ENCODE measurements around the gene HSPA6. TPM values are rescaled to one million over a fixed set of nuclear protein-coding genes. Genes with fewer than 3 reads are reported as not detected.
"Not testable (repeated sequence)": the region's sequence is repeated elsewhere in the genome, so short reads cannot be mapped to it uniquely, and the experiment has no call there.

HSPA6 gene
- polyA plus RNA-seq, 3 donors: 0.27 to 0.70 (median 0.57) TPM

GRCh38 chr1:161502641-161503393 is 21.5 kb upstream of the HSPA6 start:
- no peak for DNase-seq

GRCh38 chr1:161503394-161503748 is 21.0 kb upstream of the HSPA6 start:
- DNase-seq: no peak

GRCh38 chr1:161505686-161506085 is 18.7 kb upstream of the HSPA6 start:
- no peak for DNase-seq

GRCh38 chr1:161506336-161507223 is 17.8 kb upstream of the HSPA6 start:
- DNase-seq: no peak

GRCh38 chr1:161510477-161510876 is 13.9 kb upstream of the HSPA6 start:
- DNase-seq: no peak

GRCh38 chr1:161511018-161511755 is 13.2 kb upstream of the HSPA6 start:
- no peak for DNase-seq

- no peak for DNase-seq
Measured at GRCh38 chr1:161511756-161512060, 12.6 kb upstream of the HSPA6 start.

- DNase-seq: not testable (repeated sequence)
Measured at GRCh38 chr1:161512636-161513447, 11.5 kb upstream of the HSPA6 start.

GRCh38 chr1:161513448-161513780 is 10.9 kb upstream of the HSPA6 start:
- DNase-seq: not testable (repeated sequence)

GRCh38 chr1:161513953-161514352 is 10.4 kb upstream of the HSPA6 start:
- not testable (repeated sequence) for DNase-seq

GRCh38 chr1:161523041-161523816 is 1.1 kb upstream of the HSPA6 start:
- not testable (repeated sequence) for DNase-seq

GRCh38 chr1:161524742-161525291 is 477 bp downstream of the HSPA6 start:
- not testable (repeated sequence) for DNase-seq

- DNase-seq: not testable (repeated sequence)
Measured at GRCh38 chr1:161525321-161525720, 981 bp downstream of the HSPA6 start.

- not testable (repeated sequence) for DNase-seq
Measured at GRCh38 chr1:161525918-161526317, 1.6 kb downstream of the HSPA6 start.

GRCh38 chr1:161528550-161528949 is 4.2 kb downstream of the HSPA6 start:
- DNase-seq: not testable (repeated sequence)

GRCh38 chr1:161529463-161530104 is 5.2 kb downstream of the HSPA6 start:
- DNase-seq: not testable (repeated sequence)

- not testable (repeated sequence) for DNase-seq
Measured at GRCh38 chr1:161530158-161530557, 5.8 kb downstream of the HSPA6 start.

- DNase-seq: peak; percentile 86
Measured at GRCh38 chr1:161530671-161531641, 6.6 kb downstream of the HSPA6 start.
